VCaP (cell line): ENCODE results near the gene CCNB2.
"Not testable (repeated sequence)": the region's sequence is repeated elsewhere in the genome, so short reads cannot be mapped to it uniquely, and the experiment has no call there.

ENCODE experiments used
- H3K27ac ChIP-seq: fragments of 450-650 bp; 2 replicates; pipeline ENCODE4 v1.5.1; 2017
- TF ChIP-seq, protein P1 (sequence below): fragments of 450-650 bp; conservative IDR thresholded peaks from 2 replicates; pipeline ENCODE4 v1.5.1; 2017; ENCODE audit warnings: mild to moderate bottlenecking, moderate library complexity

Gene CCNB2

DNA sequence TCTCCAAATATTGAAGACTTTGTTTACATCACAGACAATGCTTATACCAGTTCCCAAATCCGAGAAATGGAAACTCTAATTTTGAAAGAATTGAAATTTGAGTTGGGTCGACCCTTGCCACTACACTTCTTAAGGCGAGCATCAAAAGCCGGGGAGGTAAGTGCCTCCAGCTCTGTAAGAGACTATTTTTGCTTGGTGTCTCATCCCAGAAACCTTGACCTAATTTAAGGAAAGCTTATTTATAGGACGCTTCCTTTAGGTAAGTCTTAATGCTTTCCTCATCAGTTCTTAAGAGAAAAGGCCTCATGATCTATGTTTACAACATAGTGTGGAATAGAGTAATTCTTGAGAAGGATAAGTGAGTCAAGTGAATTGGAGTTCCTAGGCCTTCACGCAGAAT, 11.8 kb downstream of the CCNB2 start:
- H3K27ac ChIP-seq = no peak overlapping the region
- TF ChIP-seq, protein P1, sequence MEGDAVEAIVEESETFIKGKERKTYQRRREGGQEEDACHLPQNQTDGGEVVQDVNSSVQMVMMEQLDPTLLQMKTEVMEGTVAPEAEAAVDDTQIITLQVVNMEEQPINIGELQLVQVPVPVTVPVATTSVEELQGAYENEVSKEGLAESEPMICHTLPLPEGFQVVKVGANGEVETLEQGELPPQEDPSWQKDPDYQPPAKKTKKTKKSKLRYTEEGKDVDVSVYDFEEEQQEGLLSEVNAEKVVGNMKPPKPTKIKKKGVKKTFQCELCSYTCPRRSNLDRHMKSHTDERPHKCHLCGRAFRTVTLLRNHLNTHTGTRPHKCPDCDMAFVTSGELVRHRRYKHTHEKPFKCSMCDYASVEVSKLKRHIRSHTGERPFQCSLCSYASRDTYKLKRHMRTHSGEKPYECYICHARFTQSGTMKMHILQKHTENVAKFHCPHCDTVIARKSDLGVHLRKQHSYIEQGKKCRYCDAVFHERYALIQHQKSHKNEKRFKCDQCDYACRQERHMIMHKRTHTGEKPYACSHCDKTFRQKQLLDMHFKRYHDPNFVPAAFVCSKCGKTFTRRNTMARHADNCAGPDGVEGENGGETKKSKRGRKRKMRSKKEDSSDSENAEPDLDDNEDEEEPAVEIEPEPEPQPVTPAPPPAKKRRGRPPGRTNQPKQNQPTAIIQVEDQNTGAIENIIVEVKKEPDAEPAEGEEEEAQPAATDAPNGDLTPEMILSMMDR = no peak

DNA sequence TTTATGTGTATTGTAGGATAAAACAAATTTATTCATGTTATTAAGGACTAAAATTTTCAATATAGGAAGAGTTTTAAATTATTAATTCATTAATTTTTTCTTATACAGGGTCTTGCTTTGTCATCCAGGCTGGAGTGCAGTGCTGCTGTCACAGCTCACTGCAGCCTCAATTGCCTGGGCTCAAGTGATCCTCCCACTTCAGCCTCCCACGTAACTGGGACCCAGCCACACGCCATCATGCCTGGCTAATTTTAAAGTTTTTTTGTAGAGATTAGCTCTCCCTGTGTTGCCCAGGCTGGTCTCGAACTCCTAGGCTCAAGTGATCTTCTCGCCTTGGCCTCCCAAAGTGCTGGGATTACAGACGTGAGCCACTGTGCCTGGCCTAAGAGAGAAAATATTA, 14.7 kb downstream of the CCNB2 start:
- H3K27ac ChIP-seq = no peak overlapping the region
- TF ChIP-seq, protein P1 = no peak

DNA sequence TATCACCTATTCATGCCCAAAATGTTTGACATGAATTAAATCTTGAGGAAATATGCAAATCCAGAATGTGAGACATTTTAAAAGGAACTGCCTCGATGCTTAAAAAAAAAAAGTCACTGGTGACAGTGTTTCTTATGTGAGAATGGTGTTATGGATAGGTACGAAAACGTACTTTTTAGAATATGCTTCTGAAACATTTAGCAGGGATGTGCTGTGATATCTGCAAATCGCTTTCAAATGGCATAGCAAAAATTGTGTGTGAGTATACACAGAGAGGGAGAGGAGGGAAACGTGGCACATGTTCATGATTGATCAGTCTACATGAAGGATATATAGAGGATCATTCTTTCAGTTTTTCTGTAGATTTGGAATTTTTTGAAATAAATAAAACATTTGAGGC, 16.0 kb downstream of the CCNB2 start:
- H3K27ac ChIP-seq = no peak overlapping the region
- TF ChIP-seq, protein P1 = no peak

DNA sequence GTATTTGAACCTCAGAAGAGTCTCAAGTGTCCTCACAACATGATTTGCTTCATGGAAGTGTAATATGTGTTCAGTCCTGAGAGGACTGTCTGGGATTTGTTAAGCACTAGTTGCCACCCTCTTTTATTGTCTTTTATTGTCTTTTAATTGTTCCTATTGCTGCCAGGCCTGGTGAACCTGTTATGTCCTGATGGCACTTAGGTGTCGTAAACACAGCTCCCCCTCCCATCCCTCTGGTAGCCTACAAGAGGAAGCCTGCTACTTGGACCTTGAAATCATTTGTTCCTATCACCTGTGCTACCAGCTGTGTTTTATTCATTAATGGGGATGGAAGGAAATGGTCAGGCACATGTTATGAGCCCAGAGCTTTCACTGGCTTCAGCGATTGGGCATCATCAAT, 19.3 kb downstream of the CCNB2 start:
- TF ChIP-seq, protein P1 = no peak
- no peak overlapping the region for H3K27ac ChIP-seq

DNA sequence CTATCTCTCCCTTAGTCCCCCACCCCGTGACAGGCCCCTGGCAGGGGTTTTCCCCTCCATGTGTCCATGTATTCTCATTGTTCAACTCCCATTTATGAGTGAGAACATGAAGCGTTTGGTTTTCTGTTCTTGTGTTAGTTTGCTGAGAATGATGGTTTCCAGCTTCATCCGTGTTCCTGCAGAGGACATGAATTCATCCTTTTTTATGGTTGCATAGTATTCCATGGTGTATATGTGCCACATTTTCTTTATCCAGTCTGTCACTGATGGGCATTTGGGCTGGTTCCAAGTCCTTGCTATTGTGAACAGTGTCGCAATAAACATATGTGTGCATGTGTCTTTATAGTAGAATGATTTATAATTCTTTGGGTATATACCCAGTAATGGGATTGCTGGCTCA, 20.7 kb downstream of the CCNB2 start:
- not testable (repeated sequence) for H3K27ac ChIP-seq

DNA sequence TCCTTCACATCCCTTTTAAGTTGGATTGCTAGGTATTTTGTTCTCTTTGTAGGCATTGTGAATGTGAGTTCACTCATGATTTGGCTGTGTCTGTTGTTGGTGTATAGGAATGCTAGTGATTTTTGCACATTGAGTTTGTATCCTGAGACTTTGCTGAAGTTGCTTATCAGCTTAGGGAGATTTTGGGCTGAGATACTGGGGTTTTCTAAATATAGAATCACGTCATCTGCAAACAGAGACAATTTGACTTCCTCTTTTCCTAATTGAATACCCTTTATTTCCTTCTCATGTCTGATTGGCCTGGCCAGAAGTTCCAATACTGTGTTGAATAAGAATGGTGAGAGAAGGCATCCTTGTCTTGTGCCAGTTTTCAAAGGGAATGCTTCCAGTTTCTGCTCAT, 22.3 kb downstream of the CCNB2 start:
- H3K27ac ChIP-seq = not testable (repeated sequence)

DNA sequence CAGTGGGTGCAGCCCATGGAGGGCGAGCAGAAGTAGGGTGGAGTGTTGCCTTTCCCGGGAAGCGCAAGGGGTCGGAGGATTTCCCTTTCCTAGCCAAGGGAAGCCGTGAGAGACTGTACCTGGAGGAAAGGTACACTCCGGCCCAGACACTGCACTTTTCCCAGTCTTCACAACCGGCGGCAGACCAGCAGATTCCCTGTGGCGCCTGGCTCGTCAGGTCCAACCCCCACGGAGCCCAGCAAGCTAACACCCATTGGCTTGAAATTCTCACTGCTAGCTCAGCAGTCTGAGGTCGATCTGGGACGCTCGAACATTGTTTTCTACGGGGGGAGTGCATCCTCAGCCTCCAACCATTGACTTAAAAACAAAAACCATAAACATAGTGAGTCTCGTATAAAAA, 26.5 kb downstream of the CCNB2 start:
- TF ChIP-seq, protein P1 = no peak
- peak overlapping the region; percentile 81 for H3K27ac ChIP-seq

DNA sequence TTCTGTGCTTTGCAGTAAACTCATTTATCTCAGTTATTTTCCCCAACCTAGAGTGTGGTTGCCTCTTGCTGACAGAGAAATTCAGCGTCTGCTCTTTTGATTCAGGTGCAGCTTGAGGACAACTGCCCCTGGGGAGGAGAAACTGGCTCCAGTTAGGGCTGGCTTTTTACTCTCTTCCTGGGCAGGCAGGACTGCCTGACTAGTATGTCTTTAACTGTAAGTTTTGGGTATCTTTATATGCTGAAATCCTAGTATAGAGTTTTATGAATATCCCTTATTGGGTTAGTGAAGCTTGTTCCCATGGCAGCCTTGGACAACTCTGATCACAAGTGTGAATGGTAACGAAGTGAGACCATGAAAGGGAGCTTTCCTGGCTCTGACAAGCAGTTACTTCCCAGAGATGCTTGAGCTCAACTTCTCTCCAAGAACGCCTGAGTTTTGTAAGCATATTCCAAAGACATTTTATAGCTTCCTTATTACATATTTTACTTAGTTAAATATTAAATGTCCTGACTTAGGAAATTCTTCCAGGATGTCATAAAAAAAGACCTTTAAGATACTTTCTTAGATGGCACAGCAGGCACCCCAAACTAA, 27.1 kb downstream of the CCNB2 start:
- TF ChIP-seq, protein P1 = no peak
- H3K27ac ChIP-seq = peak overlapping the region; percentile 81

DNA sequence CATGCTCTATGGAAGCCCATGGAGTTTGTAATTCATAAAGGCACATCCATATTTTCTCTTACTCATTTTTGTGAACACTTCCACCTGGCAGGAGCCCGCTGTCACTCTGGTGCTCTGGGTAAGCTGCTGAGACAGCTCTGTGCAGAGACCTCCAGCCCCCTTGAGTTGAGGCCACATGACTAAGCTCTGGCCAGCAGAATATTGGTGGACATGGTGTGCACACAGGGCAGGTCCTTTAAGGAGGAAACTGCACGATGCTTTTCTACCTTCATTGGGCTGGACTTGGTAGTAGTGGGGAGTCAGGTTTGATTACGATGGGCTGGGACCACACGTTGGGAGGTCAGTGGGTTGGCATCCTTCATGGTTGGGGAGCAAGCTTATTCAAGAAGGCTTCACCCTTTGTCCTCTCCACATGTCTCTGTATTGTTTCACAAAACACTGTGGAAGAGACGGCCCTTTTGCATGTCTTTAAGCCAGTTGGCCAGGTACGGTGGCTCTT, 29.0 kb downstream of the CCNB2 start:
- TF ChIP-seq, protein P1 = no peak
- peak overlapping the region; percentile 81; the same call in 1 of the 2 replicates for H3K27ac ChIP-seq
